Upper lobe of left lung (tissue), 6 donors: ENCODE data around the gene PLXNB3. TPM values are rescaled to one million over a fixed set of nuclear protein-coding genes. Genes with fewer than 3 reads are reported as not detected.
A peak's percentile ranks its signal among the peaks of the same experiment; 100 is the strongest.
"Not testable (repeated sequence)": the region's sequence is repeated elsewhere in the genome, so short reads cannot be mapped to it uniquely, and the experiment has no call there.

ENCODE experiments used
- ATAC-seq, 2 donors: fragments of 200-7000 bp; cut with Tn5 transposase; one replicate each; pipeline ENCODE4 v1.9.1; 2022; ENCODE audit warnings: mild to moderate bottlenecking in 2 of 2, moderate library complexity in 2 of 2; ENCODE audit not compliant: low FRiP score in 2 of 2
- DNase-seq, 2 donors: peaks; one replicate each; pipeline ENCODE4 v3.0.0-alpha.2; 2019 to 2020
- H3K27ac ChIP-seq, 4 donors: fragments of 200-600 bp; sonication (generic); one replicate each; pipeline ENCODE4 v1.5.1; 2016 to 2019
- H3K27me3 ChIP-seq, 4 donors: fragments of 200-600 bp; sonication (generic); one replicate each; pipeline ENCODE4 v1.5.1; 2017 to 2019
- H3K36me3 ChIP-seq, 4 donors: fragments of 200-600 bp; sonication (generic); one replicate each; pipeline ENCODE4 v1.5.1; 2016 to 2019
- H3K4me1 ChIP-seq, 4 donors: fragments of 200-600 bp; sonication (generic); one replicate each; pipeline ENCODE4 v1.5.1; 2018 to 2019
- H3K4me3 ChIP-seq, 4 donors: fragments of 200-600 bp; sonication (generic); one replicate each; pipeline ENCODE4 v1.5.1; 2017 to 2019; ENCODE audit warnings: mild to moderate bottlenecking in 2 of 4, moderate library complexity in 1 of 4
- H3K9me3 ChIP-seq, 4 donors: fragments of 200-600 bp; sonication (generic); one replicate each; pipeline ENCODE4 v1.5.1; 2018 to 2019
- CTCF ChIP-seq, 6 experiments: fragments of 450-650 bp in 4 of 6; fragments of 200-600 bp in 2 of 6; sonication (generic) in 2 of 6; IDR thresholded peaks; one replicate each; pipeline ENCODE4 v1.5.1; 2016 to 2019; ENCODE audit warnings: antibody characterized with exemption in 6 of 6
- EP300 ChIP-seq, 4 donors: sonication (generic); formaldehyde crosslinking; IDR thresholded peaks; one replicate each; pipeline ENCODE4 v1.5.1; 2017; ENCODE audit warnings: antibody characterized with exemption in 4 of 4, control low read depth in 2 of 4
- POLR2A ChIP-seq, 4 donors: fragments of 450-650 bp; IDR thresholded peaks; one replicate each; pipeline ENCODE4 v1.5.1; 2016 to 2017; ENCODE audit warnings: antibody characterized with exemption in 4 of 4, mild to moderate bottlenecking in 2 of 4
- POLR2AphosphoS5 ChIP-seq, 2 donors: sonication (generic); formaldehyde crosslinking; IDR thresholded peaks; one replicate each; pipeline ENCODE4 v1.5.1; 2017; ENCODE audit warnings: antibody characterized with exemption in 2 of 2
- WGBS, 2 donors: methylation state at CpG; one replicate each; pipeline ENCODE4 v1.1.5; 2017 to 2018; 5-methylcytosine and 5-hydroxymethylcytosine counted together
- total RNA-seq, 6 donors: library from RNA; depleted of rRNA in 4 of 6; stranded (reverse); fragments of >200 nt in 4 of 6; gene quantifications; one replicate each; pipeline versions ENCODE4 v1.1.0 to v1.2.1, GENCODE V29; 2016 to 2021
- donor health status: DM: no; HTN: no; CAD: no; lungs with moderate emphysema.
- donor health status: DM: no; HTN: yes; CAD: no; lungs with severe emphysema.

Gene PLXNB3
- total RNA-seq, 6 donors from 2014 or later = 1.3 to 21.0 (median 2.9) TPM

GRCh38 chrX:153728095-153728494, 36.0 kb upstream of the PLXNB3 start:
- TF ChIP-seq POLR2A (IDR thresholded peaks at IDR 0.05) (no peak), CTCF (IDR thresholded peaks at IDR 0.05) (no peak), EP300 (IDR thresholded peaks at IDR 0.05) (no peak), POLR2AphosphoS5 (IDR thresholded peaks at IDR 0.05) (no peak)
- peaks cover 0 to 26% (median 0%) of the 10 kb centered on the region in 4 donors for H3K9me3 ChIP-seq
- no peak overlapping the region for H3K4me3 ChIP-seq
- peaks cover 0 to 7% (median 0%) of the 10 kb centered on the region in 4 donors for H3K27me3 ChIP-seq
- peaks cover 0 to 5% (median 0%) of the 10 kb centered on the region in 4 donors for H3K36me3 ChIP-seq
- 90 to 92% methylated on average over 4 to 6 of the region's 6 CpGs for WGBS, 2 donors
- DNase-seq = no peak
- no peak for ATAC-seq
- peaks cover 34 to 40% (median 37%) of the 10 kb centered on the region in 4 donors for H3K4me1 ChIP-seq
- H3K27ac ChIP-seq = peak overlapping the region; percentile 86 to 91 (median 89)

GRCh38 chrX:153728951-153729631, 35.0 kb upstream of the PLXNB3 start:
- DNase-seq (no peak), ATAC-seq (no peak)
- Histone ChIP-seq H3K27ac (no peak overlapping the region), H3K36me3 (peaks cover 0 to 5% (median 0%) of the 10 kb centered on the region in 4 donors), H3K4me1 (peaks cover 34 to 38% (median 36%) of the 10 kb centered on the region in 4 donors), H3K4me3 (no peak overlapping the region), H3K27me3 (peaks cover 0 to 7% (median 0%) of the 10 kb centered on the region in 4 donors), H3K9me3 (peaks cover 0 to 20% (median 0%) of the 10 kb centered on the region in 4 donors)
- TF ChIP-seq EP300 (IDR thresholded peaks at IDR 0.05) = no peak
- TF ChIP-seq POLR2AphosphoS5 (IDR thresholded peaks at IDR 0.05) = no peak
- no peak for TF ChIP-seq CTCF (IDR thresholded peaks at IDR 0.05)
- no peak for TF ChIP-seq POLR2A (IDR thresholded peaks at IDR 0.05)
- 92 to 100% methylated on average over 9 to 23 of the region's 23 CpGs for WGBS, 2 donors

- DNase-seq = not testable (repeated sequence)
Observed at GRCh38 chrX:153730115-153730514, 33.9 kb upstream of the PLXNB3 start.

DNA sequence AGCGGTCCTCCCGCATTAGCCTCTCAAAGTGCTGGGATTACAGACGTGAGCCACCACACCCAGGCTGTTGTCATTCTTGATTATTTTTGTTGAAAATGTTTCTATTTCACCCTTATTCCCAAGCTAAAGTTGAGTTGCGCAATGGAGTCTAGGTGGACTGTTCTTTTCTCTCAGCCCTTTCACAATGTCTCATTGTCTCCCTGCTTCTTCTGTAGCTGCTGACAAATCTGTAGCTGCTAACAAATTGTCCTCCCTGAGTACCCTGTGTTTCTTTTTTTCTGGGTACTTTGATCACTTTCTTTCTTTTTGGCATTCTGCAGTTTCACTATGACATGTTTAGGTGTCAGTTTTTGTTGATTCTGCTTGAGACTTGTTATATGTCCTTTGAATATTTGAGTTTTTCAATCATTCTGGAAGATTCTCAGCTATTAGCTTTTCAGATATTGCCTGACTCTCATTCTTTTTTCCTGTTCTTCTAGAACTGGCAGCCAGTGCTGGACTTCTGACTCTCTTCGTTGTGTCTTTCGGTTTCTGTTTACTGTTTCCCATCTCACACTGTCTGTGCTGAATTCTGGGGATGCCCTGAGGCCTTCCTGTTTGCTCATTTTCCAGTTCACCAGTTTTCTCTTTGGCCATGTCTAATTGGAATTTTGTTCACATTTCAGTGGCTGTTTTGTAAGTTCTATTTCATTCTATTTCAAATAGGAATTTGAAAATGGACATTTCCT, 32.8 kb upstream of the PLXNB3 start:
- Histone ChIP-seq H3K9me3 (peaks cover 0 to 18% (median 0%) of the 10 kb centered on the region in 4 donors), H3K4me3 (no peak overlapping the region), H3K27me3 (no peaks in the 10 kb centered on the region), H3K4me1 (peaks cover 20 to 22% (median 21%) of the 10 kb centered on the region in 4 donors), H3K27ac (no peak overlapping the region), H3K36me3 (peaks cover 0 to 6% (median 2%) of the 10 kb centered on the region in 4 donors)
- no peak for DNase-seq
- WGBS, 2 donors = 82 to 86% methylated on average over 6 of the region's 6 CpGs
- TF ChIP-seq CTCF (IDR thresholded peaks at IDR 0.05) (no peak), EP300 (IDR thresholded peaks at IDR 0.05) (no peak), POLR2A (IDR thresholded peaks at IDR 0.05) (no peak), POLR2AphosphoS5 (IDR thresholded peaks at IDR 0.05) (no peak)
- ATAC-seq = no peak

More at GRCh38 chrX:153730115-153730514, 33.9 kb upstream of the PLXNB3 start:
- 92 to 95% methylated on average over 20 to 23 of the region's 23 CpGs for WGBS, 2 donors
- Histone ChIP-seq H3K4me1 (peaks cover 31 to 34% (median 33%) of the 10 kb centered on the region in 4 donors), H3K9me3 (peaks cover 0 to 18% (median 0%) of the 10 kb centered on the region in 4 donors)
- H3K27ac ChIP-seq, H3K36me3 ChIP-seq, H3K27me3 ChIP-seq, ATAC-seq, H3K4me3 ChIP-seq: not testable (repeated sequence)

DNA sequence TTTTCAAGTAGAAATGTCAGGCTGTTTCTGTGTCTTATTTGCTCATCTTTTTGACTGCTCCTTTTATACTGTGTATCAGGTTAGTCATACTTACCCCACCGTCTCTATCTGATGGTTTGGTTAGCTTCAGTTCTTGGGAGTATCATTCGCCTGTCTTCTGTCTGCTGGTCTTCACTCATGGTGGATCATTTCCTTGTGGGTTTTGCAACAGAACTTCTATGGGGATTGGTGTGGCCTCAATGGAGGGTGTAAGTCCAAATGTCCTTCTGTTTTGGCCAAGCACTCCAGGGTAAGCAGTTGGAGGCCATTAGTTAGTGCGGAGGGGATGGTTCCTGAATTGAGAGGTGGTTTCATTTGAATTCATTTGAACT, 32.2 kb upstream of the PLXNB3 start:
- Histone ChIP-seq H3K36me3 (peaks cover 0 to 11% (median 7%) of the 10 kb centered on the region in 4 donors), H3K4me3 (no peak overlapping the region), H3K9me3 (peaks cover 0 to 18% (median 0%) of the 10 kb centered on the region in 4 donors), H3K4me1 (peaks cover 14 to 17% (median 16%) of the 10 kb centered on the region in 4 donors), H3K27ac (peak overlapping the region in 1 of 4 donors; percentile 9), H3K27me3 (no peaks in the 10 kb centered on the region)
- ATAC-seq (no peak), DNase-seq (no peak)
- WGBS, 2 donors = 87 to 91% methylated on average over 3 of the region's 3 CpGs
- no peak for TF ChIP-seq POLR2A (IDR thresholded peaks at IDR 0.05)
